Fibroblast of mammary gland (primary cell): ENCODE data around the gene CIDEA.
A peak's percentile ranks its signal among the peaks of the same experiment; 100 is the strongest.

Experiments used
- DNase-seq: peaks from one replicate; pipeline ENCODE4 v3.0.0-alpha.2; 2010; ENCODE audit warnings: low read depth
- H3K4me3 ChIP-seq: 2 replicates; pipeline ENCODE4 v1.5.1; 2011; ENCODE audit warnings: low read depth, mild to moderate bottlenecking, low read length, moderate library complexity; ENCODE audit not compliant: control insufficient read depth
- CTCF ChIP-seq: conservative IDR thresholded peaks from 2 replicates; pipeline ENCODE4 v1.5.1; 2011; ENCODE audit warnings: low read depth, low read length, inconsistent platforms; ENCODE audit not compliant: control insufficient read depth, insufficient read depth

CIDEA gene

DNA sequence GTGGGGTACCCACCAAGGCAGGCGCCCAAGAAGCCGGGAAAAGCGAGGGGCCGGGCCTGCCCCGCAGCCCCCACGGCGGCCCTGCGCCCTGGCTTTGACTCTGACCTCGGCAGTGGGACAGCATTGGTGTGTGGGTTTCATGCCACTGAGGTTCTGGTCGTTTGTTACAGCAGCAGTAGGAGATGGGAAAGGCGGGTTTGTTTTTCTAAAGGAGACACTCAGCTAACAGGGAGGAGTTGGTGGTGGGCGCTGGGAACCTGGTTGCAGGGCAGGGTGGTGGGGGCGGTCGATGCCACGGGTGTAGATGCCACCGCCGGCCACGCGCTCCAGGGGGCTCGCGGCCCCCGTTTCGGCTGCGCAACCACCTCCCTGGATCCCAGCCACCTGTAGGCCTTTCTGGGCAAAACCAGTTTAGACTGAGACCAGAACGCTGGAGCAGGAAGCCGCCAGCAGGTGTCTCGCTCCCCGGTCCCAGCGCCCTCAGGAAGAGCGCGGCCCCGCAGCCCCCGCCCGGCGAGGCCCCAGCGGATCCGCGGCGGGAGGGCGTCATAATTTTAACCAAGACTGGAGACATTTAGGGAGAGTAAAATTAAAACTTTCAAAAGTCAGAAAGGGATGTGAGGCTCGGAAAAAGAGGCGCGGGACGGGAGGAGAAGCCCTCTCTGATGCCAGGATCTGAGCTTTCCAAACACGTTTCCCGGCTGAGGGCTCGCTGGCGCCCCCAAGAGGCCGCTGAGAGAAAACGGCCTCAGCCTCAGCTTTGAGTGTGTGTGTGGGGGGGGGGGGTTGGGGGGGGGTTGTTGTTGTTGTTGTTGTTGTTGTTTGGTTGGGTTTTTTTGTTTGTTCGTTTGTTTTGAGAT lies 17.4 kb downstream of the CIDEA start:
- H3K4me3 ChIP-seq, result peak overlapping the region; percentile 46
- DNase-seq, result peak; percentile 76
- peak; percentile 54 for TF ChIP-seq CTCF

DNA sequence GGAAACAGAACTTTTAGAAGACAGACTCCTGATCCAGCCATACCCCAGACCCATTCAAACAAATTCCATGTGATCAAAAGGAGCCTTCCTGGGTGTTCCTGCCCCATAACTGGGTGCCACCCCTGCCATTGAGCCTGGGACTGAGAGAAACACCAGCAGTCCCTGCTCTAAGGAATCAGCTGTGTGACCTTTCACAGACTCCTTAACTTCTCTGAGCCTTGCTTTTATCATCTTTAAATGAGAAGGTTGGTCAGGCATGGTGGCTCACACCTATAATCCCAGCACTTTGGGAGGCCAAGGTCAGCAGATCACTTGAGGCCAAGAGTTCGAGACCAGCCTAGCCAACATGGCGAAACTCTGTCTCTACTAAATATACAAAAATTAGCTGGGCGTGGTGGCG lies 20.6 kb downstream of the CIDEA start:
- DNase-seq, result no peak
- no peak for TF ChIP-seq CTCF
- no peak overlapping the region for H3K4me3 ChIP-seq

DNA sequence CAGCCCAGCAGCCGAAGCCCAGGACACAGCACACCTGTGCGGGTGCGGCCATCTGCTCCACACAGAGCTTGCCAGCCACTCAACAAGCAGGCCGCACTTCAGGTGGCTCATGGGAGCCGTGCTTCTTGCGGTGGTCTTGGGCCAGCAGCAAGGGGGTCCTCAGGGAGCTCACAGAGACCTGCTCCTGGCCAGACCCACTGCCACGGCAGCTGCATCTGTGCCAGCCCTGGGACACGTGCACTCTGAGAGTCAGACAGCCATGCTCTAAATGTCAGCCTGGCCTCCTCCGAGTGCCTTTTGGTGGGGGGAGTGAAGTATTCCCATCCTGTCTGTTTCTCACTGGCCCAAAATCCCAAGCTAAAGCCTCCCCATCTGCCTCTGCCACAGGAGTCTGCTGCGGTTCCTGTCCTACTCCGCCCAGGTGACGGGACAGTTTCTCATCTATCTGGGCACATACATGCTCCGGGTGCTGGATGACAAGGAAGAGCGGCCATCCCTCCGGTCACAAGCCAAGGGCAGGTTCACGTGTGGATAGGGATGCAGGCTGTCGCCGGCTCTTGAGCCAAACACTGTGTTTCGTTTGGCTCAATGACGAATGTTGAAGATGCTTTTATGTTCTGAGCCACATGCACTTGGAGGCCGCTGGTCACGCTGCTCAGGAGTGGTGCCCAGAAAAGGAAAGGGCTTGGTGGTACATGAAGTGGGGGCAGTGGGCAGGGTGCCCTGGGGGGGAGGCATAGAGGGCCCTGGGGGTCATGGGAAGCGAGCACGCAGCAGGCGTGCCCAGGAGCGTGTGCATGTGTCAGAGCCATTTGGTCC lies 22.8 kb downstream of the CIDEA start:
- no peak for TF ChIP-seq CTCF
- H3K4me3 ChIP-seq, result no peak overlapping the region
- no peak for DNase-seq

DNA sequence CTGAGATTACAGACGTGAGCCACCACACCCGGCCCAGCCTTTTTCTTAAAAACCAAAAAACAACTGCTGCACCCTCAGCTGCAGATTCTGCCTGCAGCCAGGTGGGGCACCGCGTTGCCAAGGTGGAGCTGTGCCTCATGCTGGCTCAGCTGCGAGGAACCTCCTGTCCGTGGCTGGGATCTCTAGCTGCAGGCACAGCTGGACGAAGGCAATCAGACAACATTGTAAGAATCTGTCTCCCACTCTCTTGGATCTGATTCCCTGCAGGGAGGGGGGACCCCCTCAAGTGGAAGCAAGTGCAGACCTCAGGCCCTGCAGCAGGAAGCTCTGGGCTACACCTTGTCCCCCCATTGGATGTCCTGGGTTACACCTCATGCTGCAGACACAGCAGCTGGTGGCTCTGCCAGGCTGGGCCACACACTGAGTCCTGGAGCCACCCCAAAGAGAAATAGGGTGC lies 24.1 kb downstream of the CIDEA start:
- no peak for DNase-seq
- H3K4me3 ChIP-seq, result peak overlapping the region; percentile 42
- TF ChIP-seq CTCF, result no peak

DNA sequence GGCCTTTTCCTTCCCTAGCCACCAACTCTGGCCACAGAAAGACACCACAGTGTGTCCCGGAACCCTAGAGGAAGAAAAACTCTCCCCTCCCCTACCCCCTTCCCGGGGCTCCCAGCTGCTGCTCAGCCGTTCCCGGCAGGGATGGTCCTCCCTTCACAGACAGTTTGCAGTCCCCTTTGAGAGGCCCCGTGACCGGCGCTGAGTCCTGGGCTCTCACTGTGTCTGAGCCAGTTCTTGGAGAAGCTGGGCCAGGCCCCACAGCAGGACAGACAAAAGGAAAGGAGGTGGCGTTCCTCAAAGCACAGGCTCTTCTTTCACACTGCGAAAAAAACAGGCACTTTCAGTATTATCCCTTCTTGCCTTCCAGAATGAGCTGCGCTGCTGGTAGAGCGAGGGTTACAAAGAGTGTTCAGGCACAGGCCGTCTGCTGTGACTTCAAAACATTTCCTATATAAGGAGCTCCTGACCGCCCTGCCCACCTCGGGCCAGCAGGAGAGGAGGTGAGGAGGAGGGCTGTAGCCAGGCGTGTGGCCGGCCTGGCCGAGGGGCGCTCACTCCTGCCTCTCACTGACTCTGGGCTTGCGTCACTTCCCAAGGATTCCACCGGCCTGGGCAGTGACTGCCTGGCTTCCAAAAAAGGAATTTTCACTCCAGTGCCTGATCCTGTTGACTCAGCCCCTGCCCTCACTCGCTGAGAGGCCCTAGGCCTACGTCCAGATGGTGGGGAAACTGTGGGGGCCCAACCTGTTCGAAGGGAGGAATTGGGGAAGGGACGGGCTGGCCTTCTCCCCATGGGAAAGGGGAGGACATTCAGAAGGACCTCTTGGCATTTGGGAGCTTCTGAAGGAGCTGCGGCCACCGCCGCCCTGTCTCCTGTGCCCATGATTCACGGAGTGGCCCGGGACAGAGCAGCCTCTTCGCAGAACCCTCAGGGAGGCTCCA lies 24.9 kb downstream of the CIDEA start:
- TF ChIP-seq CTCF, result no peak
- DNase-seq, result peak; percentile 94
- peak overlapping the region; percentile 42 for H3K4me3 ChIP-seq
